ENCODE results near the gene SINHCAF. TPM values are rescaled to one million over a fixed set of nuclear protein-coding genes. Genes with fewer than 3 reads are reported as not detected.

SINHCAF gene
- total RNA-seq, 4 donors from 2014 or later, result 19.2 to 41.3 (median 25.7) TPM

- WGBS, result 52% methylated on average over 6 of the region's 6 CpGs
- H3K9me3 ChIP-seq, result no peaks in the 10 kb centered on the region
- no peaks in the 10 kb centered on the region for H3K4me1 ChIP-seq
- H3K36me3 ChIP-seq, result no peaks in the 10 kb centered on the region
- intact Hi-C loops (cut with DNase I), result no loop called here
- no peak for TF ChIP-seq EP300 (IDR thresholded peaks at IDR 0.05)
- TF ChIP-seq POLR2A (IDR thresholded peaks at IDR 0.05; ENCODE audit: low read depth), result no peak
- TF ChIP-seq CTCF (IDR thresholded peaks at IDR 0.05), result no peak
- no peak for TF ChIP-seq POLR2AphosphoS5 (IDR thresholded peaks at IDR 0.05)
- H3K4me3 ChIP-seq, result no peak overlapping the region
- no peak for DNase-seq (ENCODE audit: extremely low spot score)
- no peaks in the 10 kb centered on the region for H3K27me3 ChIP-seq
- no peak overlapping the region for H3K27ac ChIP-seq (replicated peaks in 1 of 4)
Measured at GRCh38 chr12:31362759-31363415, 36.9 kb upstream of the SINHCAF start.

DNA sequence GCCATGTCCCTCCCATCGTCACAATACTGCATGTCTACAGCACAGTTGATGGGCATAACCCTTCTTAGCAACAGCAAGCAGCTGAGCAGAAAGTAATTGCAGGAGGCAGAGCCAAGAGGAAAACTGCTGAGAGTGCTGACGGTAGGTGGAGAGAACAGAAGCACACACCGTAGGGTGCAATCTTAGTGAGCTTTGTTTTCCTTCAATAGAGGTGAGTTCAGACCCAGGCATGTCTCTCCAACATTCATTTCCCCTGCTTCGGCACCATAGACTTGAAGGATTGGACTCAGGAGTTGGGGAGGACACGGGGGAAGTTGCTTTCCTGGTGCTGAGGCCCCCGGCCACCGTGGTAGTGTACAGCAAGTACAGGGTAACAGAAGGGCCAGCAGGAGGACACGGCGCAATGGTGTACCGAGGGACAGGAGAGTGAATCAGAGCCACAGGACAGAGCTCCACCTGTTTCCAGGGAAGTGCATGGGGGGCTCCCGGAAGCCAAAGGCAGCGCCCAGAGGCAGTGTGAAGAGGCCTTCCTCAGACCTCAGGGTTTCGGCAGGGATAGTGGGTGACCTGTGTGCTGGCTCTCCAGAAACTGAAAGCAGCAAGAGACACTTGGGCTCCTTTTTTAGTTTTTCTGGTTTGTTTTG is 36.3 kb upstream of the SINHCAF start:
- no peak for TF ChIP-seq CTCF (IDR thresholded peaks at IDR 0.05)
- TF ChIP-seq EP300 (IDR thresholded peaks at IDR 0.05), result no peak
- no peak for TF ChIP-seq POLR2AphosphoS5 (IDR thresholded peaks at IDR 0.05)
- TF ChIP-seq POLR2A (IDR thresholded peaks at IDR 0.05; ENCODE audit: low read depth), result no peak
- Histone ChIP-seq H3K9me3 (no peaks in the 10 kb centered on the region), H3K4me3 (no peak overlapping the region), H3K27me3 (no peaks in the 10 kb centered on the region), H3K27ac (replicated peaks in 1 of 4) (no peak overlapping the region), H3K4me1 (no peaks in the 10 kb centered on the region), H3K36me3 (no peaks in the 10 kb centered on the region)
- 58% methylated on average over 13 of the region's 13 CpGs for WGBS
- DNase-seq (ENCODE audit: extremely low spot score), result no peak
- intact Hi-C loops (cut with DNase I), result no loop called here

GRCh38 chr12:31361730-31362114 is 35.8 kb upstream of the SINHCAF start:
- TF ChIP-seq CTCF (IDR thresholded peaks at IDR 0.05) (no peak), POLR2A (IDR thresholded peaks at IDR 0.05; ENCODE audit: low read depth) (no peak), EP300 (IDR thresholded peaks at IDR 0.05) (no peak), POLR2AphosphoS5 (IDR thresholded peaks at IDR 0.05) (no peak)
- H3K27ac ChIP-seq (replicated peaks in 1 of 4), result no peak overlapping the region
- no peak for DNase-seq (ENCODE audit: extremely low spot score)
- H3K27me3 ChIP-seq, result no peaks in the 10 kb centered on the region
- H3K4me3 ChIP-seq, result no peak overlapping the region
- WGBS, result 89% methylated on average over 14 of the region's 14 CpGs
- H3K36me3 ChIP-seq, result no peaks in the 10 kb centered on the region
- no peaks in the 10 kb centered on the region for H3K9me3 ChIP-seq
- H3K4me1 ChIP-seq, result no peaks in the 10 kb centered on the region
- intact Hi-C loops (cut with DNase I), result no loop called here

GRCh38 chr12:31355747-31356107 is 29.8 kb upstream of the SINHCAF start:
- H3K27me3 ChIP-seq, result no peaks in the 10 kb centered on the region
- intact Hi-C loops (cut with DNase I), result no loop called here
- no peaks in the 10 kb centered on the region for H3K36me3 ChIP-seq
- H3K4me1 ChIP-seq, result no peaks in the 10 kb centered on the region
- no peak overlapping the region for H3K4me3 ChIP-seq
- no peak for TF ChIP-seq EP300 (IDR thresholded peaks at IDR 0.05)
- TF ChIP-seq POLR2AphosphoS5 (IDR thresholded peaks at IDR 0.05), result no peak
- TF ChIP-seq CTCF (IDR thresholded peaks at IDR 0.05), result no peak
- TF ChIP-seq POLR2A (IDR thresholded peaks at IDR 0.05; ENCODE audit: low read depth), result no peak
- H3K9me3 ChIP-seq, result no peaks in the 10 kb centered on the region
- no peak overlapping the region for H3K27ac ChIP-seq (replicated peaks in 1 of 4)
- no peak for DNase-seq (ENCODE audit: extremely low spot score)
- 84% methylated on average over 4 of the region's 4 CpGs for WGBS

Measured in esophagus muscularis mucosa (tissue), 4 donors.